HEK293 (cell line): ENCODE results near the gene VIT.

ENCODE experiments used
- CTCF ChIP-seq: fragments of 450-650 bp; formaldehyde crosslinking; IDR thresholded peaks from 2 replicates; pipeline ENCODE4 v1.5.1; 2016; ENCODE audit warnings: missing biosample characterization, missing genetic modification characterization
- ZNF214 ChIP-seq: fragments of 450-650 bp; formaldehyde crosslinking; IDR thresholded peaks from 2 replicates; pipeline ENCODE4 v1.5.1; 2017; ENCODE audit warnings: missing biosample characterization, mild to moderate bottlenecking, missing genetic modification characterization, borderline replicate concordance
- ZNF280D ChIP-seq: fragments of 450-650 bp; formaldehyde crosslinking; IDR thresholded peaks from 2 replicates; pipeline ENCODE4 v1.5.1; 2016; ENCODE audit warnings: missing biosample characterization, missing genetic modification characterization
- ZNF521 ChIP-seq: fragments of 450-650 bp; formaldehyde crosslinking; IDR thresholded peaks from 2 replicates; pipeline ENCODE4 v1.5.1; 2017; ENCODE audit warnings: missing biosample characterization, mild to moderate bottlenecking, missing genetic modification characterization
- ZNF692 ChIP-seq: fragments of 450-650 bp; formaldehyde crosslinking; IDR thresholded peaks from 2 replicates; pipeline ENCODE4 v1.5.1; 2016; ENCODE audit warnings: missing biosample characterization, missing genetic modification characterization
- ZNF791 ChIP-seq: fragments of 450-650 bp; formaldehyde crosslinking; IDR thresholded peaks from 2 replicates; pipeline ENCODE4 v1.5.1; 2016; ENCODE audit warnings: missing biosample characterization, missing genetic modification characterization
- ZNF792 ChIP-seq: fragments of 450-650 bp; formaldehyde crosslinking; IDR thresholded peaks from 2 replicates; pipeline ENCODE4 v1.5.1; 2016; ENCODE audit warnings: missing biosample characterization, missing genetic modification characterization

GRCh38 chr2:36859366-36859792, 162.9 kb downstream of the VIT start:
- TF ChIP-seq ZNF521 (tag by site-specific recombination) (no peak), CTCF (tag by site-specific recombination) (no peak), ZNF692 (tag by site-specific recombination) (no peak), ZNF280D (tag by site-specific recombination) (no peak), ZNF792 (tag by site-specific recombination) (no peak), ZNF214 (no peak), ZNF791 (tag by site-specific recombination) (no peak)
